Stomach smooth muscle (tissue), 2 donors: ENCODE measurements around the gene PANK2.
A peak's percentile ranks its signal among the peaks of the same experiment; 100 is the strongest.
"Not testable (repeated sequence)": the region's sequence is repeated elsewhere in the genome, so short reads cannot be mapped to it uniquely, and the experiment has no call there.

Experiments
- H3K27ac ChIP-seq: one replicate; pipeline ENCODE4 v1.7.0; 2013; ENCODE audit warnings: mild to moderate bottlenecking, low read length, inconsistent platforms
- H3K27me3 ChIP-seq, 2 donors: one replicate each; pipeline ENCODE4 v1.7.0; 2013; ENCODE audit warnings: low read length in 2 of 2; ENCODE audit not compliant: insufficient read depth in 2 of 2, control insufficient read depth in 1 of 2
- H3K36me3 ChIP-seq, 2 donors: one replicate each; pipeline ENCODE4 v1.7.0; 2013; ENCODE audit warnings: low read length in 2 of 2; ENCODE audit not compliant: control insufficient read depth in 2 of 2, insufficient read depth in 2 of 2
- H3K4me1 ChIP-seq: one replicate; pipeline ENCODE4 v1.7.0; 2013; ENCODE audit warnings: low read length; ENCODE audit not compliant: control insufficient read depth, insufficient read depth
- H3K4me3 ChIP-seq, 2 donors: one replicate each; pipeline ENCODE4 v1.7.0; 2013; ENCODE audit warnings: low read length in 2 of 2
- H3K9ac ChIP-seq, 2 donors: one replicate each; pipeline ENCODE4 v1.7.0; 2013; ENCODE audit warnings: low read length in 2 of 2, mild to moderate bottlenecking in 1 of 2
- H3K9me3 ChIP-seq, 2 donors: one replicate each; pipeline ENCODE4 v1.7.0; 2013; ENCODE audit warnings: low read length in 2 of 2; ENCODE audit not compliant: control insufficient read depth in 2 of 2
- donor health status: healthy.
- donor health status: Pancreatic carcinoma.

Gene PANK2

DNA sequence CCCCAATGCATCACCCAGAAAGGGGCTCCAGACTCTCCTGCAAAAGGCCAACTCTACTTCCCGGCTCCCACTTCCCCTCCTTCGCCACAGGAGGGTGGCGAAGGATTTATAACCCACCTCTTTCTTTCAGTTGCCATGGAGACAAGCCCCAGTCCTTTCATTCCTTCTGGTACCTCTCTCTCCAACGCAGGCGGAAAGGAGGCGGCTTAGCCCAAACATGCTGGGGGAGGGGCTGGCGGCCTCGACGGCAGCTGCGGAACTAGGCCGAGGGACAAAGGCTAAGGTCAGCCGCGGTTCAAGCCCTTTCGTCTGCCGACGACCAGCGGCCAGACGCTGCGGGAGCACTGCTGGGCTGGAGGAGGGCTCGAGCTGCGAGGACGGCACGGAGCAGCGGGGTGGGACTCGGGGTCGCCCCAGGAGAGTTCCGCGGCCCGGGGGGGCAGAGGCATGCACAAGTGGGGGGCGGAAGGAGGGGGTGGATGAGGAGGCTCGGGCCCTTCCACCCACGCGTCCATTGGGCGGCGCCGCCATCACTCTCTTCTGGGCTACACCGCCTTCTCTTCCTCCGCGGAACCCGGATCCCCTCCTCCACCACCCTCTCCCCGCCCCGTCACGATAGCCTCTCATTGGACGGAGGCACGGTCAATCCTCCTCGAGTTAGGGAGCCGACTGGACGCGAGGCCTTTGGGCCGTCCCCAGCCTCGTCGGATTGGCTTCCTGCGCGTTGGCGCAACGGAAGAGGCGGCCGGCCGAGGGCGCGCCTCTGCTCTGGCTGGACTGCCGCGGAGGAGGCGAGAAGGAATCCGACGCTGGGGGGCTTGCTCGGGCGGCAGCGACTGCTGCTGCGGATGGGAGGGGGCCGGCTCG, at the start of gene PANK2:
PANK2 (plus strand) TSS at position 766 of the 867 bp plus-strand sequence.
- H3K4me1 ChIP-seq = peaks cover 26% of the 10 kb centered on the region
- no peaks in the 10 kb centered on the region for H3K27me3 ChIP-seq
- H3K9me3 ChIP-seq = no peaks in the 10 kb centered on the region
- H3K4me3 ChIP-seq = peak within 1 kb of the TSS; percentile 85 to 96
- H3K27ac ChIP-seq = peak within 1 kb of the TSS; percentile 80
- H3K36me3 ChIP-seq = no peaks in the 10 kb centered on the region
- H3K9ac ChIP-seq = peak within 1 kb of the TSS; percentile 70 to 90

DNA sequence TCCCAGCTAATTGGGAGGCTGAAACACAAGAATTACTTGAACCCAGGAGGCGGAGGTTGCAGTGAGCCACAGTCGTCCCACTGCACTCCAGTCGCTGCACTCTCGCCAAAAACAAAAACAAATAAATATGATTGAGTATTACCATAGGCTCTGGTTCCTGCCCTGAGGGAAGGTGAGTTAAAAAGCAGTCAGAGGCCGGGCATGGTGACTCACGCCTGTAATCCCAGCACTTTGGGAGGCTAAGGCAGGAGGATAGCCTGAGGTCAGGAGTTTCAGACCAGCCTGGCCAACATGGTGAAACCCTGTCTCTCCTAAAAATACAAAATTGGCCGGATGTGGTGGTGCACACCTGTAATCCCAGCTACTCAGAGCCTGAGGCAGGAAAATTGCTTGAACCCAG, 49.0 kb upstream of the PANK2 start:
- H3K27me3 ChIP-seq, H3K27ac ChIP-seq, H3K4me3 ChIP-seq, H3K9me3 ChIP-seq, H3K36me3 ChIP-seq, H3K4me1 ChIP-seq, H3K9ac ChIP-seq: not testable (repeated sequence)

DNA sequence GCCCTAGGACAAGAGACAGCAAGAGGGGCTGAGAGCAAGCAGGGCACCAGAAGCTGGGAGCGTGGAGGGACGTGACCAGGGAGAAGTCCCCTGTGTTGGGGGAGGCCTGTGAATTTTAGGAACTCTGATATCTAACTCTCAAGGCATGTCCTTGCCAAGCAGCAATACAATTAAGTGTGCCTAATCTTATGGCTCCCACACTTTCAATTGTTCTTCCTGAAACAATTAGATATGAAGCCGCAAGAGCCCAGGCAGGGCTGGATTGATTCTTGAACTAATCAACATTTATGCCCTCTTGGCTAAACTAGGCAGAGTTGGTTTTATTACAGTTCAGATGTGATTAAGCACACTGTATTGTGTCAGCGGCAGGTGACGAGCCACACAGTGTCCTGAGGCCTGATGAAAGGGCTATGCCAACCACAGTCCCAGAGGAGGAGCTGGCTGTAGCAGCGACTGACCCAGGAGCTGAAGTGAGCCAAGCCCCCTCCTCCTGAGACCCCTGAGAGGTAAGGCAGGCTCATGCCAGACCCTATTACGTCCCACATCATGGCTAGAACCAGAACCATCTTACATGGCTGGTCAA, 46.7 kb upstream of the PANK2 start:
- H3K27ac ChIP-seq = no peak overlapping the region
- no peak overlapping the region for H3K4me3 ChIP-seq
- H3K9ac ChIP-seq = no peak overlapping the region
- H3K27me3 ChIP-seq = no peaks in the 10 kb centered on the region
- peaks cover 8% of the 10 kb centered on the region for H3K4me1 ChIP-seq
- H3K9me3 ChIP-seq = no peaks in the 10 kb centered on the region
- no peaks in the 10 kb centered on the region for H3K36me3 ChIP-seq

DNA sequence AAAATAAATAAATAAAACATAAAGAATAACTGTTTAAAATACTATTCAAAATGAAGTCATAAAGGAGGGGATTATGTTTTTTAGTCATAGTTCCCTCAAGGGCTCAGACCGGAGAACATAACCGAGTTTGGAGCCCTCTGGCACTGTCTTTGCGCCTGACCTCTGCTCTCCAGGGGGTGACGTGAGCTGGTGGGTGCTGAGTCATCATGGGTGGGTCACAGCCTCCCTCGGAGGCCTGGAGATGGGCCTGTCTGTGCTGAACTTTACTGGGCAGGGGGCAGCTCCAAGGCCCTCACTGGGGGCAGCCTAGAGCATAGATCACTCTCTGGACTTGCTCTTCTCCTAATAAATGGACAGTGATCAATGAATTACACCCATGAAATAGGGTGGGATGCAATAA, 45.7 kb upstream of the PANK2 start:
- Histone ChIP-seq H3K27me3 (no peaks in the 10 kb centered on the region), H3K36me3 (no peaks in the 10 kb centered on the region), H3K9me3 (no peaks in the 10 kb centered on the region), H3K9ac (no peak overlapping the region), H3K27ac (no peak overlapping the region), H3K4me3 (no peak overlapping the region), H3K4me1 (peaks cover 13% of the 10 kb centered on the region)

DNA sequence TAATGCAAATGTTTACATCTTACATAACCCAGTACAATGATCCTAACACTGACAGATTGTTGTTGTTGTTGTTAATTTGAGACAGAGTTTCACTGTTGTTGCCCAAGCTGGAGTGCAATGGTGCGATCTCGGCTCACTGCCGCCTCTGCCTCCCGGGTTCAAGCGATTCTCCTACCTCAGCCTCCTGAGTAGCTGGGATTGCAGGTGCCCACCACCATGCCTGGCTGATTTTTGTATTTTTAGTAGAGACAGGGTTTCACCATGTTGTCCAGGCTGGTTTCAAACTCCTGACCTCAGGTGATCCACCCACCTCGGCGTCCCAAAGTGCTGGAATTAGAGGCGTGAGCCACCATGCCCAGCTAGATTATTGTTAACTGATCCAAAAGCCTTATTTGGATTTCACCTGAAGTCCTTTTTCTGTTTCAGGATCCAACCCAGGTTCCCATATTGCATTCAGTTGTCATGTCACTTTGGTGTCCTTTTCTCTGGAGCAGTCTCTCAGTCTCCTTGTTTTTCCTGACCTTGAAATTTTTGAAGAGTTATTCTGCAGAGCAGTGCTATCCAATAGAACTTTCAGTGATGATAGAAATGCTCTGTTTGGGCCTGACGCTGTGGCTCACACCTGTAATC, 45.1 kb upstream of the PANK2 start:
- H3K4me1 ChIP-seq = peaks cover 13% of the 10 kb centered on the region
- H3K9ac ChIP-seq, H3K4me3 ChIP-seq, H3K27ac ChIP-seq, H3K27me3 ChIP-seq, H3K9me3 ChIP-seq, H3K36me3 ChIP-seq: not testable (repeated sequence)

DNA sequence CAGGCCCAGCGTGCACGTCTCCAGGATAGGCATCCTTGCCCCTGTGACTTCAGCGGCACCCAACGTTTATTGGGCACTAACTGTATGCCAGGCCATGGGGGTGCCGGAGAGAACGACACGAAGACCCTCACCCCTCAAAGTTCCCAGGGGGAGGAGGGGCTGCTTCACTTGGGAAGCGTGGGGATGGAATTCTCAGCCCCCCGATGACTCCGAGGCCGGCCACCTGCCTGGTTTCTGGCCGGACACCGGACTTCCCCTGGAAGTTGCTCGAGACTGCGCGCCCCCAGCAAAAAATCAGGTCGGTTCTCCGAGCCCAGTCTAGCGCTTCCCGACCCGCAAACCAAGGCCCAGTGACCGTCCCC, 42.8 kb upstream of the PANK2 start:
- Histone ChIP-seq H3K4me1 (peaks cover 13% of the 10 kb centered on the region), H3K9ac (peak overlapping the region; percentile 96 to 98), H3K9me3 (no peaks in the 10 kb centered on the region), H3K4me3 (peak overlapping the region; percentile 93 to 94), H3K36me3 (no peaks in the 10 kb centered on the region), H3K27ac (peak overlapping the region; percentile 86), H3K27me3 (no peaks in the 10 kb centered on the region)

GRCh38 chr20:3846740-3847428, 42.3 kb upstream of the PANK2 start, which contains the start of gene MAVS:
Gene MAVS, plus strand, starts transcription at chr20:3846834. Its CDS starts 7,791 bp downstream, at chr20:3854625.
- Histone ChIP-seq H3K27me3 (no peaks in the 10 kb centered on the region), H3K27ac (peak within 1 kb of the TSS; percentile 86), H3K9me3 (no peaks in the 10 kb centered on the region)

GRCh38 chr20:3847429-3847940, 41.7 kb upstream of the PANK2 start:
- H3K27ac ChIP-seq = peak overlapping the region; percentile 86
- H3K36me3 ChIP-seq = no peaks in the 10 kb centered on the region
- no peaks in the 10 kb centered on the region for H3K9me3 ChIP-seq
- H3K4me3 ChIP-seq = peak overlapping the region; percentile 93 to 94
- H3K9ac ChIP-seq = peak overlapping the region; percentile 90 to 98
- H3K4me1 ChIP-seq = peaks cover 13% of the 10 kb centered on the region
- H3K27me3 ChIP-seq = no peaks in the 10 kb centered on the region

More at GRCh38 chr20:3846740-3847428, 42.3 kb upstream of the PANK2 start, which contains the start of gene MAVS:
- Histone ChIP-seq H3K36me3 (no peaks in the 10 kb centered on the region), H3K4me3 (peak within 1 kb of the TSS; percentile 93 to 94), H3K9ac (peak within 1 kb of the TSS; percentile 96 to 98), H3K4me1 (peaks cover 13% of the 10 kb centered on the region)

- Histone ChIP-seq H3K4me3 (no peak overlapping the region), H3K36me3 (no peaks in the 10 kb centered on the region), H3K4me1 (peaks cover 13% of the 10 kb centered on the region), H3K9ac (peak overlapping the region in 1 of 2 donors; percentile 21), H3K27ac (no peak overlapping the region), H3K9me3 (no peaks in the 10 kb centered on the region), H3K27me3 (no peaks in the 10 kb centered on the region)
Observed at GRCh38 chr20:3848565-3848964, 40.6 kb upstream of the PANK2 start.

GRCh38 chr20:3854462-3854871, 34.7 kb upstream of the PANK2 start:
- no peak overlapping the region for H3K27ac ChIP-seq
- H3K36me3 ChIP-seq = peaks cover 13 to 18% of the 10 kb centered on the region in 2 donors
- no peaks in the 10 kb centered on the region for H3K27me3 ChIP-seq
- peaks cover 3% of the 10 kb centered on the region for H3K4me1 ChIP-seq
- no peaks in the 10 kb centered on the region for H3K9me3 ChIP-seq
- no peak overlapping the region for H3K9ac ChIP-seq
- no peak overlapping the region for H3K4me3 ChIP-seq
